GM21423 (cell line): ENCODE data around the gene FAM13A.

Source experiments
- ATAC-seq: cut with Tn5 transposase; IDR thresholded peaks from one replicate; pipeline ENCODE4 v1.9.1; 2021; ENCODE audit warnings: mild to moderate bottlenecking, moderate library complexity; ENCODE audit not compliant: unreplicated experiment

FAM13A gene

GRCh38 chr4:88693792-88694191, 363.2 kb downstream of the FAM13A start:
- ATAC-seq, result no peak

GRCh38 chr4:88690355-88690754, 366.6 kb downstream of the FAM13A start:
- ATAC-seq, result no peak

GRCh38 chr4:88681209-88681608, 375.8 kb downstream of the FAM13A start:
- no peak for ATAC-seq
